ENCODE measurements around the gene GHR. TPM values are rescaled to one million over a fixed set of nuclear protein-coding genes. Genes with fewer than 3 reads are reported as not detected.
A peak's percentile ranks its signal among the peaks of the same experiment; 100 is the strongest.

Gene GHR
- total RNA-seq, 1 experiment from 2014 or later, result 2.2 TPM

- H3F3A ChIP-seq (ENCODE audit: low read length, unreplicated experiment), result no peaks in the 10 kb centered on the region
- ATAC-seq (no peak), DNase-seq (no peak)
- no peaks in the 10 kb centered on the region for H3K9me2 ChIP-seq (replicated peaks; ENCODE audit: low read length)
- ChIA-PET POLR2A (ENCODE audit: unreplicated experiment) (no interaction called here), CTCF (no interaction called here)
- H3K4me1 ChIP-seq (ENCODE audit: insufficient read depth, low read length), result peaks cover 10% of the 10 kb centered on the region
- H4K20me1 ChIP-seq (ENCODE audit: low read length), result no peaks in the 10 kb centered on the region
- no peaks in the 10 kb centered on the region for H3K36me3 ChIP-seq (ENCODE audit: low read depth, low read length)
- no TSS peak for BruUV-seq (replicated peaks)
- H2AFZ ChIP-seq (ENCODE audit: low read length), result no peak overlapping the region
- no peaks in the 10 kb centered on the region for H3K79me2 ChIP-seq (ENCODE audit: low read length)
- no peak overlapping the region for H3K4me2 ChIP-seq (ENCODE audit: low read length)
- no peak overlapping the region for H3K27ac ChIP-seq (ENCODE audit: low read length)
- intact Hi-C loops (cut with micrococcal nuclease), result no loop called here
- H3K9ac ChIP-seq (ENCODE audit: low read length), result no peak overlapping the region
- TF ChIP-seq CTCF (conservative IDR thresholded peaks at IDR 0.05; ENCODE audit: low read depth, low read length), result no peak
- no peak for TF ChIP-seq EZH2 (IDR thresholded peaks at IDR 0.05; ENCODE audit: low read length, unreplicated experiment)
- TF ChIP-seq EZH2phosphoT487 (IDR thresholded peaks at IDR 0.05; ENCODE audit: borderline replicate concordance, low read length), result no peak
- no peaks in the 10 kb centered on the region for H3K27me3 ChIP-seq (ENCODE audit: low read length)
- H3K9me3 ChIP-seq (ENCODE audit: low read length), result no peaks in the 10 kb centered on the region
- no peak overlapping the region for H3K4me3 ChIP-seq (ENCODE audit: low read length)
Observed at GRCh38 chr5:42545038-42545437, 121.8 kb downstream of the GHR start.

GRCh38 chr5:42547141-42547540, 123.9 kb downstream of the GHR start:
- no peak overlapping the region for H2AFZ ChIP-seq (ENCODE audit: low read length)
- H3K4me1 ChIP-seq (ENCODE audit: insufficient read depth, low read length), result peaks cover 10% of the 10 kb centered on the region
- no peaks in the 10 kb centered on the region for H3K79me2 ChIP-seq (ENCODE audit: low read length)
- peak; percentile 92 for DNase-seq
- no peak overlapping the region for H3K9ac ChIP-seq (ENCODE audit: low read length)
- no TSS peak for BruUV-seq (replicated peaks)
- no peaks in the 10 kb centered on the region for H3K27me3 ChIP-seq (ENCODE audit: low read length)
- H3K4me2 ChIP-seq (ENCODE audit: low read length), result peak overlapping the region; percentile 3; the same call in 1 of the 2 replicates
- intact Hi-C loops (cut with micrococcal nuclease), result no loop called here
- no peak overlapping the region for H3K27ac ChIP-seq (ENCODE audit: low read length)
- POLR2A ChIA-PET (ENCODE audit: unreplicated experiment), result no interaction called here
- TF ChIP-seq EZH2phosphoT487 (IDR thresholded peaks at IDR 0.05; ENCODE audit: borderline replicate concordance, low read length), result no peak
- no peak for TF ChIP-seq EZH2 (IDR thresholded peaks at IDR 0.05; ENCODE audit: low read length, unreplicated experiment)
- no peak for TF ChIP-seq CTCF (conservative IDR thresholded peaks at IDR 0.05; ENCODE audit: low read depth, low read length)
- ATAC-seq, result peak; percentile 100
- no peaks in the 10 kb centered on the region for H3K9me3 ChIP-seq (ENCODE audit: low read length)
- no peaks in the 10 kb centered on the region for H4K20me1 ChIP-seq (ENCODE audit: low read length)
- CTCF ChIA-PET, result no interaction called here
- H3K9me2 ChIP-seq (replicated peaks; ENCODE audit: low read length), result no peaks in the 10 kb centered on the region
- no peaks in the 10 kb centered on the region for H3F3A ChIP-seq (ENCODE audit: low read length, unreplicated experiment)
- H3K36me3 ChIP-seq (ENCODE audit: low read depth, low read length), result no peaks in the 10 kb centered on the region
- H3K4me3 ChIP-seq (ENCODE audit: low read length), result no peak overlapping the region

- peaks cover 10% of the 10 kb centered on the region for H3K4me1 ChIP-seq (ENCODE audit: insufficient read depth, low read length)
Observed at GRCh38 chr5:42547894-42548293, 124.7 kb downstream of the GHR start.

More at GRCh38 chr5:42547894-42548293, 124.7 kb downstream of the GHR start:
- DNase-seq (no peak), ATAC-seq (no peak)
- H3K4me2 ChIP-seq (ENCODE audit: low read length), result no peak overlapping the region
- no peak overlapping the region for H3K4me3 ChIP-seq (ENCODE audit: low read length)
- H3K9me2 ChIP-seq (replicated peaks; ENCODE audit: low read length), result no peaks in the 10 kb centered on the region
- intact Hi-C loops (cut with micrococcal nuclease), result no loop called here
- no TSS peak for BruUV-seq (replicated peaks)
- no peaks in the 10 kb centered on the region for H3F3A ChIP-seq (ENCODE audit: low read length, unreplicated experiment)
- no peaks in the 10 kb centered on the region for H3K79me2 ChIP-seq (ENCODE audit: low read length)
- no peaks in the 10 kb centered on the region for H3K27me3 ChIP-seq (ENCODE audit: low read length)
- H2AFZ ChIP-seq (ENCODE audit: low read length), result no peak overlapping the region
- no peaks in the 10 kb centered on the region for H3K36me3 ChIP-seq (ENCODE audit: low read depth, low read length)
- ChIA-PET CTCF (no interaction called here), POLR2A (ENCODE audit: unreplicated experiment) (no interaction called here)
- H4K20me1 ChIP-seq (ENCODE audit: low read length), result no peaks in the 10 kb centered on the region
- TF ChIP-seq CTCF (conservative IDR thresholded peaks at IDR 0.05; ENCODE audit: low read depth, low read length), result no peak
- TF ChIP-seq EZH2phosphoT487 (IDR thresholded peaks at IDR 0.05; ENCODE audit: borderline replicate concordance, low read length), result no peak
- no peak for TF ChIP-seq EZH2 (IDR thresholded peaks at IDR 0.05; ENCODE audit: low read length, unreplicated experiment)
- no peaks in the 10 kb centered on the region for H3K9me3 ChIP-seq (ENCODE audit: low read length)
- no peak overlapping the region for H3K27ac ChIP-seq (ENCODE audit: low read length)
- H3K9ac ChIP-seq (ENCODE audit: low read length), result no peak overlapping the region

All from PC-3 (cell line).